Endometrial microvascular endothelial cells (primary cell): ENCODE data around the gene RBM4B. TPM values are rescaled to one million over a fixed set of nuclear protein-coding genes. Genes with fewer than 3 reads are reported as not detected.

Source experiments
- in situ Hi-C: cut with HindIII; loops from 2 replicates; pipeline ENCODE4 v1.10.0; 2017; ENCODE audit warnings: low sequenced_read_pairs, low pct_unique_long_range_greater_than_20kb; ENCODE audit errors: inconsistent ontology term
- total RNA-seq: library from RNA; depleted of rRNA; stranded (reverse); fragments of >200 nt; gene quantifications from one replicate; pipeline ENCODE4 v1.2.3, GENCODE V29; 2015; ENCODE audit errors: inconsistent ontology term

The RBM4B gene
- total RNA-seq, 1 donor from 2014 or later = 17.7 TPM

DNA sequence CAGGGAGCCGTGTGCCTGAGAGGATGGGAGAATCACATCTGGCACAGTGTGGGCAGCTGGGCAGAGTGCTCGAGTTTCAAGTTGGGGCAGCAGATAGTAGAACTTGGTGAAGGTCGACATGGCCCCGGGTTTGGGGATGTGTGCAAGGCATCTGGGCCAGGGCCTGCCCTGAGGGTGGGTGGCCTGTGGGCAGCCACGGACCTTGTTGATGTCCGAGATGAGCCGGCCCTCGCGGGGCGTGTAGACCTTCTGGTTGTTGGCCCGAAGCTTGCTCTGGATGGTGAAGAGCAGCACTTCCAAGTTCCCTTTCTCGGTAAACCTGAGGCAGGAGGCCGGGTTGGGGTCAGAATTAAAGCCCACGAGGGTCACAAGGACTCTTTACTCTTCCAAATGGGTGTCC, 31.0 kb upstream of the RBM4B start:
- in situ Hi-C loops = no loop called here

DNA sequence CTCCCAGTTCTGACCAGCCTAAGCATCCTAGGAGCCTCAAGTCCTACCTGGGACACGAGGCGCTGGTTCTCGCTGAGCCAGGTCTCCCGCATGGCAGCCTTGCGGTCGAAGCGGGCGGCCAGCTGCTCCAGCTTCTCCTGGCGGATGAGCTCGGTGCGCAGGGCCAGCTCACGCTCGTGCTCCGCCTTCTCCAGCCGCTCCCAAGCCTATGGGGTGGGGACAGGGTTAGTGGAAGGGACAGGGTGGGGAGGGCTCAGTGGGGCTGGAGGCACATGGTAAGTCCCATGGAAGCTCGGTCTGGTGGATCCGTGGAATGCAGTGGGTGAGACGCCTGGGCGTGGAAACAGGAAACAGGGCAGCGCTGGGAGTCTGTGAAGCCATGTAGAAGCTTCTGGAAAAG, 30.4 kb upstream of the RBM4B start:
- in situ Hi-C loops = no loop called here

- in situ Hi-C loops = no loop called here
These were observed 29.8 kb upstream of the RBM4B start for GRCh38 chr11:66707486-66707885.

- in situ Hi-C loops = no loop called here
These were observed 29.3 kb upstream of the RBM4B start for GRCh38 chr11:66706989-66707388.

- in situ Hi-C loops = no loop called here
These were observed 28.1 kb upstream of the RBM4B start for GRCh38 chr11:66705587-66706335.

GRCh38 chr11:66704659-66705360, 27.1 kb upstream of the RBM4B start:
- in situ Hi-C loops = no loop called here

DNA sequence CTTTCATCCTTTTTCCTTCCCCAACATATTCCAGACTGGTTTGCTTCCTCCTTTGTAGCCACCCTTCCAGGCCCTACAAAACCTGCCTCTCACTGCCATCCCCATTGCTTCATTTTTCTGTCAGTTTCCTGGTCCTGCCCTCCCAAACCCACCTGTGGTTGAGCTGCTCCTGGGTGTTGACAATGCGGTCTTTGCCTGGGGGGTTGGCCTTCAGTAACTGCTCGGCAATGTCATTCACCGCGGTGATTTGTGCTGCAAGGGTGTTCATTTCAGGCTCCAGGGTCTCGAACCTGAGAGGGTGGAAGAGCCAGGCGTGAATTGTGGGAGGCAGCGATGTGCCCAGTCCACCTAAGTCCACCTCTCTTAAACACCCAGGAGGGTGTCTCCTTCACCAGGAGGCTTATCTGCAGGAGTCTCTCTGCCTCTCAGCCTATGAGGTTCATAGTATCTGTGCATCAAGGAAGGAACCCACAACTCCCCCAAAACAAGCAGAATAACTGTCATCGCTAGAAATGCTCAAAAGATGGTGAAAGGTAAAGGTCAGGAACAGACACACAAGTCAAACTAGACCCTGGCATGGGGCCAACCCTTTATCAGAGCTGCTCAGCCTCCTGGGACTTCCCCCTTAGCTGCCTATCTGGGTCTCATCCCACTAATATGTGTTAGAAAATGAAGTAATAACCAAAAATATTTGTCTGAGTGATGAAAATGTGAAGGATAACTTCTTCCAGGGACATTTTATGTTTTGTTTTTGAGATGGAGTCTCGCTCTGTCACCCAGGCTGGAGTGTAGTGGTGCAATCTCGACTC, 23.9 kb upstream of the RBM4B start:
- in situ Hi-C loops = no loop called here

- in situ Hi-C loops = no loop called here
These were observed 23.1 kb upstream of the RBM4B start for GRCh38 chr11:66700742-66701141.

GRCh38 chr11:66700337-66700736, 22.6 kb upstream of the RBM4B start:
- in situ Hi-C loops = no loop called here

GRCh38 chr11:66698491-66698890, 20.8 kb upstream of the RBM4B start:
- in situ Hi-C loops = loop anchor here (25.0 kb wide), 1 partner anchor 286 kb away; the partner anchor contains the start of gene NPAS4

DNA sequence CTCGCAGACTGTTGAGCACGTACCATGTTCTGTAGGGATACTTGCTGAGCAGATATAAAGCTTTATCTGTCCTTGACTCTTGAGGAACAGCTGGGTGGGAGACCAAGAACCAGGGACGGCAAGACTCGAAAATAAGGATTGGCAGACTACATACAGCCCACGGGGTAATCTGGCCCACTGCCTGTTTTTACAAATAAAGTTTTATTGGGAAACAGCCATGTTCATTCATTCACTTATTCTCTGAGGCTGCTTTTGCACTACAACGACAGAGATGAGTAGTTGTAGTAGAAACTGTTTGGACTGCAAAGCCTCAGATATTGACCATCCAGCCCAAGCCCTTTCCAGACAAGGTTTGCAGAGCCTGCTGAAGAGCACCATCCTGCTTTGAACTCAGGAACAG, 20.3 kb upstream of the RBM4B start:
- in situ Hi-C loops = loop anchor here (25.0 kb wide), 1 partner anchor 286 kb away; the partner anchor contains the start of gene NPAS4

DNA sequence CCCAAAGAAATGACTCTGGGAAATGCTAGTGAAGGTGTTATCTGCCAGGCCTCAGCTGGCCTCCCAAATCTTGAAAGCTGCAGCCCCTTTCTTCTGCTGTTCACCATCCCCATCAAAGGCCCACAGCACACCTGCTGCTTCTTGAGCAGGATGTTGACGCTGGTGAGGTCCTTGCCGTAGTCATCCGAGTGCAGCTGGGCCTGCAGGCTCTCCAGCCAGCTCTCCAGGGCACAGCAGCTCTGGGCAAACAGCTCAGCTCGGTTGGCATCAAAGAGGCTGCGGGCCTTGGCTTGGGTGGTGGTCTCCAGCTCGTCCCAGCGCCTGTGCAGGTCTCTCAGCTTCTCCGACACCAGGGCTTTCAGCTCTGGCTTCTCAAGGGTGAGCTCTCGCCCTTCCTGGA, 18.5 kb upstream of the RBM4B start:
- in situ Hi-C loops = loop anchor here (25.0 kb wide), 1 partner anchor 284 kb away; the partner anchor contains the start of gene NPAS4

- in situ Hi-C loops = loop anchor here (25.0 kb wide), 1 partner anchor 282 kb away; the partner anchor contains the start of gene NPAS4
These were observed 17.1 kb upstream of the RBM4B start for GRCh38 chr11:66694732-66695207.

DNA sequence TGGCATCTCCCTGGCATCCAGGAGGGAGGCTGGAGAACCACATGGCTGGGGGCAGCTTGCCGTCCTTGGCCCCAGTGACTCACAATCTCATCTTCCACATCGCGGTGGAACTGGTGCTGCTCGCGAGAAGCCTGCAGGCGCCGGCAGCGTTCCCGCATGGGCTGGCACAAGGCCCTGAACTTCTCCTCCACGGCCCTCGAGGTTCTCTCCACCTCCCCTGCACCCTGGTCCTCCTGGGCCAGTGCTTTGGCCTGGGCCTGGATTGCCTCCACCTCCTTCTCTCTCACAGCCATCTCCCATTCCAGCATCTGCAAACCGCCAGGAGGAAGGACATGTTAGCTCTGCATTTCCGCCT, 16.3 kb upstream of the RBM4B start:
- in situ Hi-C loops = loop anchor here (25.0 kb wide), 1 partner anchor 282 kb away; the partner anchor contains the start of gene NPAS4

DNA sequence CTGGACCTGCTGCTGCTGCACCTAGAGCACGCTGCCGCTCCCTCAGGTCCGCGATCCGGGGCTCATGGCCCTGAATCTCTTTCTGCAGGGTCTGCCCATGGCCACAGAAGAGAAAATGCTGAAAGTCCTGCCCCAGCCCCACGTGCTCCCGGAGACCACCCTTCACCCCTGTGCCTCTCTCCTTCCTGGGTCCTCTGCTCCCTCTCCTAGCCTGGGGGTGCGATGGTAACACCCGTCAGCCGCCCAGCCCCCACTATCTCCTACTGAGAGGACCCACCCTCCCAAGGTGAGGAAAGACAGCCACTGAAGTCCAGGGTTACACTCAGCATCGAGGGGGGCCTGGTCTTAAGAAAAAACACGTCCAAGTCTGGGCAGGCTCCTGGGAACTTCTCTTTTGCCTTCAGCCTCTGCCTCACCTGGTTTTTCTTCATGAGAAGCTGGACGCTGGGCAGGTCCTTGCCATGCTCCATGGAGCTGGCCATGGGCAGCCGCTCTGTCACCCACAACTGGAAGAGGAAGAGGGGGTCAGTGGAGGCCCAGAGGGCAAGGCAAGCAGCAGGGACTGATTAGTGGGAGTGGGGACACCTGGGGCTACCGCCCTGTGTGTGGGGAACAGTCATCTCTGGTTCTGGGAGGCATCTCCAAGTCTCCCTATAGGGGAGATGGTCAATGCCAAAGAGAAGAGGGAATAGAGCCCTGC, 15.8 kb upstream of the RBM4B start:
- in situ Hi-C loops = loop anchor here (25.0 kb wide), 1 partner anchor 281 kb away; the partner anchor contains the start of gene NPAS4

DNA sequence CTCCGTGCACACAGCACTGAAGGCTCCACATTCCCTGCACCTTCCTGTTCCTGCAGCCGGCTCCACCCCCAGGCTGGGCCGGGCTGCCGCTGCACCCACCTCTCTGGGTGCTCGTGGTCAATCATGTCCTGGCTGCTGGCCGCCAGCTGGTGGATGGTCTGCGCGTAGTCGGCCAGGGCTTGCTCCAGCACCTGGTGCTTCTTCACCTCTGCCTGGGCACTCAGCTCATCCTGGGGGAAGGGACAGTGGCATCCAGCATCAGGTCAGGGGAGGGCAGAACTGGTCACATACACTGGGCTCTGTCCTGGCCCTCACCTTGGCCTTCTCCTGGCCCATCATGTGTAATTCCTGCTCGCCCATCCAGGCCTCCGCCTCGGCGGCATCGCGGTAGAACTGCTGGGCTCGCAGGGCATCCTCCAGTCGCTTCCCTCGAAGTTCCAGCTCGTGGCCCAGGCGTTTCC, 15.2 kb upstream of the RBM4B start:
- in situ Hi-C loops = loop anchor here (25.0 kb wide), 1 partner anchor 281 kb away; the partner anchor contains the start of gene NPAS4

GRCh38 chr11:66692446-66692845, 14.8 kb upstream of the RBM4B start:
- in situ Hi-C loops = loop anchor here (25.0 kb wide), 1 partner anchor 280 kb away; the partner anchor contains the start of gene NPAS4

DNA sequence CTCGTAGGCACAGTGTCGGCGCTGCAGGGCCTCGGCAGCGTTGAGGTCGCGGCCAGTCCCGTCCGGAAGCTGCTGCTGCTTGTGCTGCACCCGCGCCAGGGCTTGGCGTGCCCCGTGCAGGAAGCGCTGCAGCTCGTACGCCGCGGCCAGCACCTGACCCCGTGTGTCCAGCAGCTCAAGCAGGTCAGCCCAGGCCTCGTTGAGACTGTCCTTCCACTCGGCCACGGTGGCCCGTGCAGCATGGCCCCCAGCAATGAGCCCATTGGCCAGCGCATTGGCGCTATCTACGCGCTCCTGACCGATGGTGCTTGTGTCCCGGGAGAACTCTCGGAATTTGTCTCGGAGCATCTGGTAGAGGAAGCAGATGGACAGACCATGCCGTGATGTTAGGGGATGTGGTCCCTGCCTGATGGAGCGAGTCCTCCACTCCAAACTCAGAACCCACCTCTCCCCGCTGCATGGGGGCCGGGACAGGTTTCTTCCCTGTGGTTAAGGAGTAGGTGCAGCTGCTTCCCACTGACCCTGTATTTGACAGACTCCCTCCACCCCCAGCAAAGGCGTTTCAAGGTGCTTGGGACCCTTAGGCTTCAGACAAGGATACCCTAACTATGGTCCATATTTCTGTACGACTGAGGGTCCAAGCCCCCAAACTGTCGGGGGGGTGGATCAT, 13.8 kb upstream of the RBM4B start:
- in situ Hi-C loops = loop anchor here (25.0 kb wide), 1 partner anchor 279 kb away; the partner anchor contains the start of gene NPAS4
